Measurements from ENCODE around the gene FLNC.

FLNC gene

GRCh38 chr7:128888039-128888755, 58.0 kb downstream of the FLNC start:
- in situ Hi-C loops (cut with HindIII; ENCODE audit: low pct_ligation_motif_present, low sequenced_read_pairs), result no loop called here
- DNase-seq, result no peak
- no peak overlapping the region for H3K27ac ChIP-seq
- H3K4me3 ChIP-seq (ENCODE audit: low read depth, low read length), result no peak overlapping the region
- H3K36me3 ChIP-seq (replicated peaks), result no peaks in the 10 kb centered on the region
- H3K27me3 ChIP-seq (replicated peaks), result peaks cover 6% of the 10 kb centered on the region
- no peak for TF ChIP-seq CTCF (IDR thresholded peaks at IDR 0.05; ENCODE audit: low read depth, low read length, missing control alignments)

GRCh38 chr7:128888756-128889095, 58.5 kb downstream of the FLNC start:
- Histone ChIP-seq H3K27me3 (replicated peaks) (peaks cover 6% of the 10 kb centered on the region), H3K27ac (no peak overlapping the region), H3K36me3 (replicated peaks) (no peaks in the 10 kb centered on the region), H3K4me3 (ENCODE audit: low read depth, low read length) (no peak overlapping the region)
- no peak for TF ChIP-seq CTCF (IDR thresholded peaks at IDR 0.05; ENCODE audit: low read depth, low read length, missing control alignments)
- DNase-seq, result no peak
- in situ Hi-C loops (cut with HindIII; ENCODE audit: low pct_ligation_motif_present, low sequenced_read_pairs), result no loop called here

GRCh38 chr7:128889121-128889520, 58.9 kb downstream of the FLNC start:
- TF ChIP-seq CTCF (IDR thresholded peaks at IDR 0.05; ENCODE audit: low read depth, low read length, missing control alignments), result no peak
- no peak for DNase-seq
- H3K4me3 ChIP-seq (ENCODE audit: low read depth, low read length), result no peak overlapping the region
- in situ Hi-C loops (cut with HindIII; ENCODE audit: low pct_ligation_motif_present, low sequenced_read_pairs), result no loop called here
- H3K27me3 ChIP-seq (replicated peaks), result peaks cover 6% of the 10 kb centered on the region
- no peaks in the 10 kb centered on the region for H3K36me3 ChIP-seq (replicated peaks)
- no peak overlapping the region for H3K27ac ChIP-seq

- no peak for DNase-seq
Measured at GRCh38 chr7:128890306-128891109, 60.3 kb downstream of the FLNC start.

GRCh38 chr7:128891110-128891941, 61.1 kb downstream of the FLNC start:
- in situ Hi-C loops (cut with HindIII; ENCODE audit: low pct_ligation_motif_present, low sequenced_read_pairs), result no loop called here
- DNase-seq, result no peak
- peaks cover 6% of the 10 kb centered on the region for H3K27me3 ChIP-seq (replicated peaks)
- no peak overlapping the region for H3K27ac ChIP-seq
- TF ChIP-seq CTCF (IDR thresholded peaks at IDR 0.05; ENCODE audit: low read depth, low read length, missing control alignments), result no peak
- H3K36me3 ChIP-seq (replicated peaks), result no peaks in the 10 kb centered on the region
- H3K4me3 ChIP-seq (ENCODE audit: low read depth, low read length), result no peak overlapping the region

More at GRCh38 chr7:128890306-128891109, 60.3 kb downstream of the FLNC start:
- no peak overlapping the region for H3K27ac ChIP-seq
- H3K27me3 ChIP-seq (replicated peaks), result peaks cover 6% of the 10 kb centered on the region
- H3K4me3 ChIP-seq (ENCODE audit: low read depth, low read length), result no peak overlapping the region
- no peaks in the 10 kb centered on the region for H3K36me3 ChIP-seq (replicated peaks)
- no peak for TF ChIP-seq CTCF (IDR thresholded peaks at IDR 0.05; ENCODE audit: low read depth, low read length, missing control alignments)
- in situ Hi-C loops (cut with HindIII; ENCODE audit: low pct_ligation_motif_present, low sequenced_read_pairs), result no loop called here
